HG02981 (cell line): ENCODE data around the gene LCE1B.

Source experiments
- ATAC-seq: cut with Tn5 transposase; IDR thresholded peaks from one replicate; pipeline ENCODE4 v1.9.1; 2021; ENCODE audit warnings: mild to moderate bottlenecking, moderate library complexity; ENCODE audit not compliant: unreplicated experiment

LCE1B gene

GRCh38 chr1:152811671-152812070 is at the start of gene LCE1B:
TSS of gene LCE1B (plus strand) at chr1:152811971. CDS start at chr1:152812447, 476 bp downstream.
- no peak for ATAC-seq

- ATAC-seq: no peak
Observed at GRCh38 chr1:152768847-152769533, 42.8 kb upstream of the LCE1B start.

GRCh38 chr1:152770411-152770810 is 41.4 kb upstream of the LCE1B start:
- no peak for ATAC-seq

- no peak for ATAC-seq
Observed at GRCh38 chr1:152774875-152775274, 36.9 kb upstream of the LCE1B start, which contains the start of gene LCE1F. TSS of gene LCE1F (plus strand) at chr1:152775140. CDS start at chr1:152776372, 1,232 bp downstream.

- ATAC-seq: no peak
Observed at GRCh38 chr1:152776361-152776760, 35.4 kb upstream of the LCE1B start.

- ATAC-seq: no peak
Observed at GRCh38 chr1:152777510-152778137, 34.1 kb upstream of the LCE1B start.

- ATAC-seq: no peak
Observed at GRCh38 chr1:152783095-152783494, 28.7 kb upstream of the LCE1B start.

- ATAC-seq: no peak
Observed at GRCh38 chr1:152786077-152786476, 25.7 kb upstream of the LCE1B start, which contains the start of gene LCE1E. TSS of gene LCE1E (plus strand) at chr1:152786257. CDS start at chr1:152787300, 1,043 bp downstream.

GRCh38 chr1:152795686-152796085 is 16.1 kb upstream of the LCE1B start:
- no peak for ATAC-seq

- no peak for ATAC-seq
Observed at GRCh38 chr1:152796421-152796820, 15.3 kb upstream of the LCE1B start, which contains the start of gene LCE1D. TSS of gene LCE1D (plus strand) at chr1:152796721. CDS start at chr1:152797795, 1,074 bp downstream.

- ATAC-seq: no peak
Observed at GRCh38 chr1:152801333-152801732, 10.4 kb upstream of the LCE1B start.

- ATAC-seq: no peak
Observed at GRCh38 chr1:152806576-152806975, 5.2 kb upstream of the LCE1B start, which contains the start of gene LCE1C. TSS of gene LCE1C (minus strand) at chr1:152806651. CDS start at chr1:152805478, 1,173 bp downstream.

GRCh38 chr1:152811050-152811449 is 721 bp upstream of the LCE1B start:
- ATAC-seq: no peak

- ATAC-seq: no peak
Observed at GRCh38 chr1:152817309-152817708, 5.5 kb downstream of the LCE1B start.

- no peak for ATAC-seq
Observed at GRCh38 chr1:152823294-152823693, 11.5 kb downstream of the LCE1B start.

GRCh38 chr1:152824964-152825363 is 13.2 kb downstream of the LCE1B start:
- ATAC-seq: no peak

GRCh38 chr1:152827173-152827572 is 15.4 kb downstream of the LCE1B start, which contains the start of gene LCE1A:
TSS of gene LCE1A (plus strand) at chr1:152827473. CDS start at chr1:152827473, 0 bp downstream.
- ATAC-seq: no peak

GRCh38 chr1:152836870-152837269 is 25.1 kb downstream of the LCE1B start:
- no peak for ATAC-seq

- ATAC-seq: no peak
Observed at GRCh38 chr1:152842556-152842955, 30.8 kb downstream of the LCE1B start, which contains the start of gene LCE6A. TSS of gene LCE6A (plus strand) at chr1:152842856. CDS start at chr1:152843521, 665 bp downstream.

- ATAC-seq: no peak
Observed at GRCh38 chr1:152855661-152856060, 43.9 kb downstream of the LCE1B start.

- ATAC-seq: no peak
Observed at GRCh38 chr1:152858062-152858461, 46.3 kb downstream of the LCE1B start.

GRCh38 chr1:152859696-152860095 is 47.9 kb downstream of the LCE1B start, which contains the start of gene LCE7A:
TSS of gene LCE7A (plus strand) at chr1:152859996. CDS start at chr1:152860698, 702 bp downstream.
- no peak for ATAC-seq
